ENCODE data around the gene KRT20.
"Not testable (repeated sequence)": the region's sequence is repeated elsewhere in the genome, so short reads cannot be mapped to it uniquely, and the experiment has no call there.

KRT20 gene

GRCh38 chr17:40884708-40885512, at the start of gene KRT20:
Gene KRT20 (minus strand): TSS chr17:40885242. CDS start chr17:40885185, 57 bp downstream.
- no peak for FAIRE-seq

GRCh38 chr17:40932608-40933007, 47.6 kb upstream of the KRT20 start:
- FAIRE-seq = no peak

- FAIRE-seq = no peak
Observed at GRCh38 chr17:40931311-40931710, 46.3 kb upstream of the KRT20 start.

- FAIRE-seq = no peak
Observed at GRCh38 chr17:40926341-40926740, 41.3 kb upstream of the KRT20 start.

- FAIRE-seq = no peak
Observed at GRCh38 chr17:40922239-40922638, 37.2 kb upstream of the KRT20 start.

GRCh38 chr17:40921026-40921425, 36.0 kb upstream of the KRT20 start:
- FAIRE-seq = no peak

GRCh38 chr17:40917116-40917515, 32.1 kb upstream of the KRT20 start:
- not testable (repeated sequence) for FAIRE-seq

GRCh38 chr17:40916366-40916765, 31.3 kb upstream of the KRT20 start:
- FAIRE-seq = no peak

GRCh38 chr17:40915721-40916256, 30.7 kb upstream of the KRT20 start:
- no peak for FAIRE-seq

GRCh38 chr17:40915199-40915661, 30.2 kb upstream of the KRT20 start:
- no peak for FAIRE-seq

- no peak for FAIRE-seq
Observed at GRCh38 chr17:40914075-40914855, 29.2 kb upstream of the KRT20 start.

GRCh38 chr17:40912486-40913210, 27.6 kb upstream of the KRT20 start:
- no peak for FAIRE-seq

- no peak for FAIRE-seq
Observed at GRCh38 chr17:40910441-40910841, 25.4 kb upstream of the KRT20 start.

GRCh38 chr17:40909755-40910154, 24.7 kb upstream of the KRT20 start:
- no peak for FAIRE-seq

- peak; percentile 58 for FAIRE-seq
Observed at GRCh38 chr17:40909351-40909750, 24.3 kb upstream of the KRT20 start.

GRCh38 chr17:40906613-40907012, 21.6 kb upstream of the KRT20 start:
- FAIRE-seq = no peak

GRCh38 chr17:40905370-40905769, 20.3 kb upstream of the KRT20 start:
- FAIRE-seq = no peak

GRCh38 chr17:40903129-40903847, 18.2 kb upstream of the KRT20 start:
- no peak for FAIRE-seq

GRCh38 chr17:40902498-40902897, 17.5 kb upstream of the KRT20 start:
- FAIRE-seq = no peak

- FAIRE-seq = no peak
Observed at GRCh38 chr17:40901981-40902474, 17.0 kb upstream of the KRT20 start.

- FAIRE-seq = no peak
Observed at GRCh38 chr17:40900809-40901356, 15.8 kb upstream of the KRT20 start.

Data from A204.1 (cell line).